K562 (cell line): Measurements from ENCODE around the gene CCDC117. TPM values are rescaled to one million over a fixed set of nuclear protein-coding genes. Genes with fewer than 3 reads are reported as not detected.

ENCODE experiments used
- BMI1 ChIP-seq: fragments of 150-350 bp; IDR thresholded peaks from 2 replicates; pipeline ENCODE4 v1.6.1; 2014; ENCODE audit warnings: low read length
- CBX8 ChIP-seq: fragments of 200-600 bp; sonication (generic); IDR thresholded peaks from 2 replicates; pipeline ENCODE4 v1.6.1; 2012; ENCODE audit warnings: borderline replicate concordance, mixed run types, low read depth, mild to moderate bottlenecking, moderate library complexity, mixed read lengths, low read length, control low read depth, inconsistent platforms; ENCODE audit not compliant: poor library complexity, severe bottlenecking; ENCODE audit errors: extremely low read depth
- CEBPB ChIP-seq: fragments of 450-650 bp; IDR thresholded peaks from 2 replicates; pipeline ENCODE4 v1.6.1; 2016; ENCODE audit warnings: missing genetic modification characterization, missing compliant biosample characterization
- DDX20 ChIP-seq: fragments of 450-650 bp; IDR thresholded peaks from 2 replicates; pipeline ENCODE4 v1.6.1; 2016; ENCODE audit warnings: missing genetic modification characterization, low read depth, mild to moderate bottlenecking, missing compliant biosample characterization, moderate library complexity
- ELF1 ChIP-seq: fragments of 200-800 bp; sonication (Bioruptor generic); IDR thresholded peaks from 2 replicates; pipeline ENCODE4 v1.6.1; 2016; ENCODE audit warnings: missing genetic modification characterization, missing compliant biosample characterization
- FOXM1 ChIP-seq, 2 experiments: fragments of 450-650 bp in 1 of 2; sonication (generic) in 1 of 2; formaldehyde crosslinking in 1 of 2; IDR thresholded peaks; 2 replicates each; pipeline versions ENCODE4 v1.6.1 to v1.9.0; 2017 to 2022; ENCODE audit warnings: low read depth in 2 of 2, mild to moderate bottlenecking in 2 of 2, missing genetic modification reagents in 1 of 2, moderate library complexity in 1 of 2
- MCM2 ChIP-seq: fragments of 450-650 bp; IDR thresholded peaks from 2 replicates; pipeline ENCODE4 v1.6.1; 2017; ENCODE audit warnings: low read depth, mild to moderate bottlenecking
- NFRKB ChIP-seq: fragments of 450-650 bp; IDR thresholded peaks from 2 replicates; pipeline ENCODE4 v1.6.1; 2016; ENCODE audit warnings: low read depth
- NR2F6 ChIP-seq: fragments of 450-650 bp; formaldehyde crosslinking; IDR thresholded peaks from 2 replicates; pipeline ENCODE4 v1.4.0; 2020; ENCODE audit warnings: mild to moderate bottlenecking
- RFX5 ChIP-seq: IDR thresholded peaks from 2 replicates; pipeline ENCODE4 v1.6.1; 2011; ENCODE audit warnings: low read depth, mild to moderate bottlenecking, improper control_type of control experiment, low read length
- SRF ChIP-seq, 2 experiments: fragments of 250-450, 450-650 bp in 1 of 2; sonication (Bioruptor Pico) in 1 of 2; sonication (generic) in 1 of 2; formaldehyde crosslinking; IDR thresholded peaks; 2 replicates each; pipeline versions ENCODE4 v1.5.0 to v1.5.1; 2020 to 2022; ENCODE audit warnings: mild to moderate bottlenecking in 1 of 2, missing genetic modification reagents in 1 of 2
- SRSF7 ChIP-seq: fragments of 200-400 bp; formaldehyde crosslinking; optimal IDR thresholded peaks from 2 replicates; pipeline ENCODE3; 2017; ENCODE audit warnings: mild to moderate bottlenecking, low read depth, low read length
- TOE1 ChIP-seq, 2 experiments: fragments of 450-650 bp in 1 of 2; sonication (generic) in 1 of 2; formaldehyde crosslinking in 1 of 2; IDR thresholded peaks; 2 replicates each; pipeline versions ENCODE4 v1.7.1 to v1.8.0; 2016 to 2022; ENCODE audit warnings: borderline replicate concordance in 2 of 2, mild to moderate bottlenecking in 2 of 2, antibody characterized with exemption in 1 of 2, inconsistent platforms in 1 of 2, low read depth in 1 of 2, missing genetic modification reagents in 1 of 2, moderate library complexity in 1 of 2
- TSHZ1 ChIP-seq: fragments of 250-450 bp; sonication (Bioruptor Pico); IDR thresholded peaks from 2 replicates; pipeline ENCODE4 v1.4.0; 2020; ENCODE audit warnings: mild to moderate bottlenecking, moderate library complexity
- ZBTB49 ChIP-seq: sonication (generic); formaldehyde crosslinking; IDR thresholded peaks from 2 replicates; pipeline ENCODE4 v1.8.0; 2022; ENCODE audit warnings: missing genetic modification reagents, mild to moderate bottlenecking, borderline replicate concordance
- ZNF124 ChIP-seq: sonication (generic); formaldehyde crosslinking; IDR thresholded peaks from 2 replicates; pipeline ENCODE4 v1.8.1; 2022; ENCODE audit warnings: missing genetic modification reagents
- ZNF24 ChIP-seq: fragments of 450-650 bp; IDR thresholded peaks from 2 replicates; pipeline ENCODE4 v1.6.1; 2016
- ZNF263 ChIP-seq: sonication (generic); formaldehyde crosslinking; IDR thresholded peaks from 2 replicates; pipeline ENCODE4 v1.8.0; 2022; ENCODE audit warnings: mild to moderate bottlenecking, missing genetic modification reagents, borderline replicate concordance
- ZNF282 ChIP-seq: sonication (generic); formaldehyde crosslinking; IDR thresholded peaks from 2 replicates; pipeline ENCODE4 v1.8.1; 2023; ENCODE audit warnings: missing genetic modification reagents
- ZNF512 ChIP-seq: IDR thresholded peaks from 2 replicates; pipeline ENCODE4 v1.6.1; 2016; ENCODE audit warnings: missing genetic modification characterization, missing compliant biosample characterization
- polyA plus RNA-seq, 8 experiments: library from polyadenylated mRNA; depleted of rRNA in 4 of 8; stranded (reverse) in 5 of 8; unstranded in 3 of 8; fragments of >200 nt; fragmentation: Nextera tagmentation in 2 of 8; fragmentation: Illumina TruSeq in 1 of 8; extraction: Ambion mirVana in 2 of 8; extraction: Trizol in 1 of 8; gene quantifications; 2 replicates each; pipeline versions ENCODE4 v1.2.1 to v1.2.3, GENCODE V29; 2011 to 2014; ENCODE audit warnings: inconsistent platforms in 1 of 8, missing spikeins in 1 of 8
- total RNA-seq, 7 experiments: library from RNA; depleted of rRNA in 6 of 7; stranded (reverse); fragments of >200 nt in 6 of 7; fragmentation: Illumina TruSeq in 2 of 7; extraction: Trizol in 2 of 7; gene quantifications; 2 replicates each; pipeline versions ENCODE4 v1.2.1 to v1.2.3, GENCODE V29; 2011 to 2021; ENCODE audit warnings: low replicate concordance in 1 of 7

CCDC117 gene
- total and polyA plus RNA-seq, 9 of the 15 experiments (the other 6 are each of a cell fraction or from before 2014, with no cell fraction given) = 5.7 to 23.3 (median 15.8) TPM

GRCh38 chr22:28798810-28799605 is 26.5 kb downstream of the CCDC117 start (continued):
- TF ChIP-seq ZNF124 (CRISPR knock-in tag) (no peak), ZBTB49 (CRISPR knock-in tag) (no peak), ZNF263 (no peak), ELF1 (tag) (no peak), MCM2 (no peak), SRSF7 (no peak), TOE1 (IDR thresholded peaks at IDR 0.05; ENCODE audit: borderline replicate concordance) (no peak), TOE1 (CRISPR knock-in tag; IDR thresholded peaks at IDR 0.05; ENCODE audit: borderline replicate concordance, low read depth) (no peak), FOXM1 (IDR thresholded peaks at IDR 0.05; ENCODE audit: low read depth) (no peak), FOXM1 (CRISPR knock-in tag; IDR thresholded peaks at IDR 0.05; ENCODE audit: low read depth) (no peak), DDX20 (tag) (no peak), ZNF24 (no peak), SRF (CRISPR knock-in tag; IDR thresholded peaks at IDR 0.05) (no peak; a peak in 1 of 4 replicates), RFX5 (no peak), NR2F6 (CRISPR knock-in tag) (no peak), BMI1 (no peak), ZNF282 (no peak), CBX8 (no peak), TSHZ1 (no peak), NFRKB (peak; percentile 66; the same call in 1 of the 2 replicates), CEBPB (peak; percentile 96), ZNF512 (tag) (no peak)
